Stimulated activated naive CD4-positive, alpha-beta T cell treated with Interleukin-2 at 50 U/mL for 16 hours (primary cell): ENCODE data around the gene SCARB1.

Experiments
- DNase-seq: peaks from one replicate; lab custom pipeline; 2025; lab: John Stamatoyannopoulos, UW

SCARB1 gene

DNA sequence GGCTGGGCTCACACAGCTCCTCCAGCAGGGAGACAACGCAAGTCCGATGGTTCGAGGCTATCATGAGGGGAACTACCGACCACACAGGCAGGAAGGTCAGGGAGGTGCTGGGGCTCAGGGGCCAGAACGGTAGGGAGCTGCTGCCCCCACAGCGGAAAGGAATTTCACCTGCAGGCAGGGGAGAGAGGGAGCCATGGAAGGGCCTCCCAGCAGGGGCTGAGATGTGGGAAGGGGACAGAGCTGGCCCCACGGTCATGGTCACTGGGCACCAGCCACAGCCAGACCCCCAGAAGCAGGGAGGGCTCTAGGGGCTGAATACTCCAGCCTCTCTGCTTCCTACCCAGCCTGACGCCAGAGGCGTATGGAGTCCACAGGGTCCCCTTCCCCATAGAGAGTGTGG, 103.1 kb downstream of the SCARB1 start:
- DNase-seq, result no peak

DNA sequence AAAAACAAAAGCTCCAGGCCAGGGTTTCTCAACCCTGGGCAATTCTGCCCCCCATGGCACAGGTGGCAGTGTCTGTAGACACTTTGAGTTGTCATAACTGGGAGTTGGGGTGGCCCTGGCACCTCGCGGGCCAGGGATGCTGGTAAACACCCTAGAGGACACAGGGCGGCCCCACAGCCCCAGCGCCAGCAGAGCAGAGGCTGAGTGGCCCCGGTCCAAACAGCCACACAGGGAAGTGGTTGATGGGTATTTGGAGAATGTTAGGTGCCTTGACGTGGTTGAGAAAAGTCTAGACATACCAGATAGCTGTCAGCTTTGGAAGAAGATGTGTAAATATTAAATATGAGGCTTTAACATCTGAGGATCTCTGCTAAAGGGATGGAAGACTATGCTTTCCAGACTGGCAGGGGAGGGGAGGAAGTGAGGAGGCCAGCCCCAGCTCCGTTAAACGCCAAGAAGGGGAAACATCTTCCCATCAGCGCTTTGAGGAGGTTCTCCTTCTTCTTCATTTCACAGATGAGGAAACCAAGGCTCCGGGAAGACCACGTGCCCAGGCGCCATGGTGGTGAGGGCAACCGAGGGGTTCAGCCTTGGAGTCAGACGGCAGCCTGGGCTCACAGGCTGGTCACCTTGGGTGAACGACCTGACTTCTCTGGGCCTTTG, 103.7 kb downstream of the SCARB1 start:
- no peak for DNase-seq

GRCh38 chr12:124758266-124759220, 105.1 kb downstream of the SCARB1 start:
- DNase-seq, result no peak

DNA sequence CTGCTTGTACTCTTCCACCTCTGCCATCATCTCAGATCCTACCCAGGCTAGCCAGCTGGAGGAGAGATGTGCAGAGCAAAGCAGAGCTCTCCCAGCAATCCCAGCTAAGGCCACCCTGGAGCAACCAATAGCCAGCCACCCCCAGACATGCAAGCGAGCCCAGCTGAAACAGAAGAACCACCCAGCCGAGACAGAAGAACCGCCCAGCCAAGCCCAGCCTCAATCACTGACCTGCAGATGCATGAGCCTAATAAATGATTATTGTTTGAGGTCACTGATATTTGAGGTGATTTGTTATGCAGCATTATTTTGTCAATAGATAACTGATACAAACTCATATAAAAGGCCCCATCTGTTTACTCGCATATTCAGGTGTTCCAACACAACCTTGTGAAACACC, 106.3 kb downstream of the SCARB1 start:
- DNase-seq, result no peak

DNA sequence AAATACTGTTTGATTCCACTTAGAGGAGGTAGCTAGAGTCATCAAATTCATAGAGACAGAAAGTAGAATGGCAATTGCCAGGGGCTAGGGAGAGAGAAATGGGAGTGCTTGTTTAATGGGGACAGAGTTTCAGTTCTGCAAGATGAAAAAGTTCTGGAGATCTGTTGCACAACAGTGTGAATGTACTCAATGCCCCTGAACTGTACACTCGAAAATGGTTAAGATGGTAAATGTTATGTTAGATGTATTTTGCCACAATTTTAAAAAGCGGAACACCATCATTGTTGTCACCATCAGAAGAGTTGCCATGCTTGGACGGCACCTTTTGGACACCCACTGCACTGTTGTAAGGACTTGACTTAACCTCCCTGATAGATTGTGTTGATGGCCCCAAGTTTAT, 106.9 kb downstream of the SCARB1 start:
- no peak for DNase-seq

GRCh38 chr12:124756166-124756565, 107.5 kb downstream of the SCARB1 start:
- DNase-seq, result no peak

- no peak for DNase-seq
These were observed 107.9 kb downstream of the SCARB1 start for GRCh38 chr12:124755801-124756148.

GRCh38 chr12:124754949-124755800, 108.5 kb downstream of the SCARB1 start:
- DNase-seq, result no peak

GRCh38 chr12:124754491-124754890, 109.2 kb downstream of the SCARB1 start:
- no peak for DNase-seq

DNA sequence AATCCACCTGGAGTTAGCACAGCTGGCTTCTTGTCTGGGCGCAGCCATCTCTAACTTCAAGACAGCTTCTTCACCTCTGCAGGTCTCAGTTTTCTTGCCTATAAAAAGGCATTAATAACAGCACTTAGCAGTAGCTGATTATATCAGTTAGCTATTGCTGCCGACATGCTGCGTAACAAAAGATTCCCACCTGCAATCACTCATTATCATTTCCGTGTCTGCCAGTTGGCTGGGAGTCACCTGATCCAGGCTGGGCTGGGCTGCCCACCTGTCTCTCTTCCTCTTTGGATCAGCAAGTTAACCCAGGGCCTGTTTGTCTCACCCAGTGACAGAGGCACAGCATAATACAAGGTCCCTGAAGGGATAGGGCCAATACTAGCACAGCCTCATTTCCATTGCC, 109.7 kb downstream of the SCARB1 start:
- DNase-seq, result no peak

- no peak for DNase-seq
These were observed 110.5 kb downstream of the SCARB1 start for GRCh38 chr12:124753228-124753591.

GRCh38 chr12:124752437-124753227, 111.0 kb downstream of the SCARB1 start:
- no peak for DNase-seq

DNA sequence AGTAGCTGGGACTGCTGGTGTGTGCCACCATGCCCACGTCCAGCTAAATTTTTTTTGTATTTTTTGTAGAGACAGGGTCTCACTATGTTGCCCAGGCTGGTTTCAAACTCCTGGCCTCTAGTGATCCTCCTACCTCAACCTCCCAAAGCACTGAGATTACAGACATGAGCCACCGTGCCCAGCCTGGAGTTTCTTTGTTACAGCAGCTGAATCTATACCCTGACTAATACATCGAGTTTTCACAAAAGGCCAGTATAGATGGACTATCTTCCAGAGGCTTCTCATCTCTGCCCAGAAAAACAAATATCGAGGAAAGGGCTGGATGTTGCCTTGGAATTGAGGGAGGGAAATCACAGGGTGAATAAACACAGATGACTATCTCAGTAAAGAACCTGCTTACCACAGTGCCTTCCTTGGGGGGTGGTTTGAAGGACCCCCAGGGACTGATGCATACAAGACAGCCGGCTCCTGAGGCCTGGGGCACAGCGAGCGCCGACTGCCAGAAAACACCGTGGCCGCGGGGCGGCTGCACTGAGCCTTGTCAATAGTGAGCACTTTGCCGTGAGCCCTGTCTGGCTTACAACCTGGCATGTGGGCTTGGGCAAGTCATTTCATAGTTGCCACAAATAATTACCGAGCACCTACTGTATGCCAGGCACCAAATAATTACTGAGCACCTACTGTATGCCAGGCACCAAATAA, 111.9 kb downstream of the SCARB1 start:
- no peak for DNase-seq

- DNase-seq, result no peak
These were observed 112.7 kb downstream of the SCARB1 start for GRCh38 chr12:124750787-124751471.

DNA sequence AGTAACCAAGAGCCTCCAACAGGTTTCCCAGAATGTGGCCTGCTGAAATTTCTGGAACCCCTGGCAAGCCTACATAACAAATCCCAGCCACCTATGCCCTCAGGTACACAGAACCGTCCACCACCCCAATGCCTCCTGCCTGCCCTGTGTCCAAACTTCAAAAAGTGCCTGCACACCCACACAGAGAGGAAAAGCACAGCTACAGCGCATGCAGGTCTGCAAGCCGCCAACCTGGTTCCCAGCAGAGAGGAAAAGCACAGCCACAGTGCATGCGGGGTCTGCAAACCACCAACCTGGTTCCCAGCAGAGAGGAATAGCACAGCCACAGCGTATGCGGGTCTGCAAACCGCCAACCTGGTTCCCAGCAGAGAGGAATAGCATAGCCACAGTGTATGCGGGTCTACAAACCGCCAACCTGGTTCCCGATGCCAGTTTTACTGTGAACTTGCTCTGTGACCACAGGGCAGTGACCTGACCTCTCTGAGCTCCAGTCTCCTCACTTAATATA, 113.5 kb downstream of the SCARB1 start:
- no peak for DNase-seq

GRCh38 chr12:124749725-124750124, 113.9 kb downstream of the SCARB1 start:
- no peak for DNase-seq

GRCh38 chr12:124747426-124748161, 116.1 kb downstream of the SCARB1 start:
- no peak for DNase-seq

DNA sequence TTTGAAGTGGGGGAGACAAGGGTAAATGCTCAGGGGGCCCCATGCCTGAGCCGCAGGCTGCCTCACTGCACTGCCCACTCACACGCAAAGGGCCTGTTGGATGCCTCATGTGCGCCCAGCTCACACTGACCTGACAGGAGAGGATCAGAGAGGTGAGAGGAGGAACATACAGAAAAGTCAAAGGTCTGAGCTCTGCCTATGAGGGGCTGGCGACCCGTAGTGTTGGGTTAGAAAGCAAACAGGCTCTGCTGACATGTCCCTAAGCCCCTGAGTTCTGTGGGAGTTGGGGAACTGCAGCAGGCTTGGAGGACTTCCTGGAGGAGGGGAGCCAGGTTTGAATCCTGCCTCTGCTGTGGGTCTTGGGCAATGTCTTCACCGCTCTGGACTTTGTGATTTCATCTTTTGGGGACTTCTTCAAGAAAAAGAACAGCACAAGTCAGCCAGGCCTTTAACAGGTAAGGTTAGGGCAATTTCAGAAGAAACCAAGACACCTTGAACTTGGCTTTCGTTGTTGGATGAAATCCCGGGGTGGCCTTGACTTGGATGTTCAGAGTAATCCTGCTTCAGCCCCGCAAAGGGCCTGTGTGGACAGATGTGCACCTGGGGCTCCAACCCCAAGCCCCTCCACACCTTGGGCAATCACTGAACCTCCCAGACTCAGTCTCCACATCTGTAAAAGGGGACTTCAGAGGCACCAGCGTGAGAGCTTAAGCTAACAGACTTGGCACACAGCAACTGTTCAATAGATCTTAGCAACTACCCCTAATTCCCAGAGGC, 116.8 kb downstream of the SCARB1 start:
- no peak for DNase-seq
